AG10803 (cell line): ENCODE measurements around the gene CD48.
A peak's percentile ranks its signal among the peaks of the same experiment; 100 is the strongest.
"Not testable (repeated sequence)": the region's sequence is repeated elsewhere in the genome, so short reads cannot be mapped to it uniquely, and the experiment has no call there.

Source experiments
- DNase-seq: peaks from one replicate; pipeline ENCODE4 v3.0.0; 2010; ENCODE audit warnings: low read depth
- H3K4me3 ChIP-seq: 2 replicates; pipeline ENCODE4 v1.5.1; 2011; ENCODE audit warnings: mild to moderate bottlenecking, low read length, control low read depth
- CTCF ChIP-seq: conservative IDR thresholded peaks from 2 replicates; pipeline ENCODE4 v1.5.1; 2011; ENCODE audit warnings: mild to moderate bottlenecking, low read length, control low read depth, inconsistent platforms

CD48 gene

GRCh38 chr1:160733898-160734297 is 22.3 kb upstream of the CD48 start:
- no peak overlapping the region for H3K4me3 ChIP-seq
- no peak for DNase-seq
- TF ChIP-seq CTCF: no peak

DNA sequence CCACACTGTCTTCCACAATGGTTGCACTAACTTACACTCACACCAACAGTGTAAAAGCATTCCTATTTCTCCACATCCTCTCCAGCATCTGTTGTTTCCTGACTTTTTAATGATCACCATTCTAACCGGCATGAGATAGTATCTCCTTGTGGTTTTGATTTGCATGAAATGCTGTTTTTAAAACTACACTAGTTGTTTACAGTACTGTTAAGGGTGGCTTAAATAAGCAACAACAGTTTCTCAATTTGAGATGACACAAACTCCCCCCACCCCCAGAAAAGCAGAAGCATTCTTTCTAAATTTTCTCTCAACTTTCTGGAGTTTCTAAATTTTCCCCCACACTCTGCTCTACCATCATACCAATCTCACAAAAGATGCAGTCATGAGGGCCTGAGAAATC is 20.4 kb upstream of the CD48 start:
- no peak for DNase-seq
- H3K4me3 ChIP-seq: no peak overlapping the region
- TF ChIP-seq CTCF: no peak

DNA sequence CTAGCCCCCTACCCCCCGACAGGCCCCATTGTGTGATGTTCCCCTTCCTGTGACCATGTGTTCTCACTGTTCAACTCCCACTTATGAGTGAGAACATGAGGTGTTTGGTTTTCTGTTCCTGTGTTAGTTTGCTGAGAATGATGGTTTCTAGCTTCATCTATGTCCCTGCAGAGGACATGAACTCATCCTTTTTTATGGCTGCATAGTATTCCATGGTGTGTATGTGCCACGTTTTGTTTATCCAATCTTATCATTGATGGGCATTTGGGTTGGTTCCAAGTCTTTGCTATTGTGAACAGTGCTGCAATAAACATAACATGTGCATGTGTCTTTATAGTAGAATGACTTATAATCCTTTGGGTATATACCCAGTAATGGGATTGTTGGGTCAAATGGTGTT is 19.9 kb upstream of the CD48 start:
- not testable (repeated sequence) for H3K4me3 ChIP-seq, DNase-seq

DNA sequence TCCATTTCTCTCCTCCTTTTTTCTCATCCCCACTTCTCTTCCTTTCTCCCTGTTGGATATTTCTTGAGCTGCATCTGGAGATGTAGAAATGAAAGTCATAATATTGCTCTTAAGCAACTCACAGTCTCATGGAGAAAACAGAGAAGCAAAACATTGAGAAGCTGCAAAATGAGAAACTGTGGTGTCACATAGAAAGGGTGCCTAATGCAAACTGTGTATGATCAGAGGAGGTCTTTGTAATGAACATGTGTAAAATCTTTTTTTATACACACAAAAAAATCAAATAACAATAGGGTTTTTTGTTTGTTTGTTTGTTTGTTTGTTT is 15.7 kb upstream of the CD48 start:
- no peak overlapping the region for H3K4me3 ChIP-seq
- TF ChIP-seq CTCF: no peak
- no peak for DNase-seq

DNA sequence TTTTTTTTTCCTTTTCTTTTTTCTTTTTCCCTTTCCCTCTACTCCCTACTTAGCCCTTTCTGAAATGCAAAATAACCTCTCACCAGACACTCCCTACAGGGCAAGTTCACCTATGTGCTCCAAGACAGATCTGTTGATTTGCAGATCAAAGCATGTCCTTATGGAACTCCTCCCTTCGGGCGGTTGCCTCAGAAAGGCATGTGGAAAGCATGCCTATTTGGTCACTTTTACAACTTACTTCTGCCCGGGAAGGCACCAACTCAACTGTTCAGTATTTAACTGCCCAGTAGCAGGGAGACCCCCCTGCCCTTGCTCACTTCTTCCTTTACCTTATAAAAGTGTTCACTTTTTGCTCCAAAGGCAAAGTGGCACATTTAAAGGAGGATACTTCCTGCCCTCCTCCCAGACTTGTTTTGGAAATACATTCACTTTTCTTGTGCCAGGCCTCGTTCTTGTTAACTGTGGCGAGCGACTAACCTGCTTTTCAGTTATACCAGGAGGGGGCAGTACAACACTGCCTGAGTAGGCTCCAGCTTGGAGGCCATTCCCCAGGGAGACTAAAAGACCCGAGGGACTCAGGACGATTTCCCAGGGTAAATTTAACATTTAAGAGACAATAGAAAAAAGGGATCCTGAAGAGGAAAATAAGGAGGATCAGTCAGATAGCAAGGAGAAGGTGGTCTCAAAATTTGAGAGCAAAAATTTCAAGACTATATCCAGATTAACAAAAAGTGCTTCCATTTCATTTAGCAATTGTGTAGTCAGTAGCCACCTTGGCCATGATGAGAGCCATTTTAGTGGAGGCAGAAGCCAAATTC is 15.1 kb upstream of the CD48 start:
- TF ChIP-seq CTCF: peak; percentile 60
- DNase-seq: peak; percentile 45
- H3K4me3 ChIP-seq: no peak overlapping the region

DNA sequence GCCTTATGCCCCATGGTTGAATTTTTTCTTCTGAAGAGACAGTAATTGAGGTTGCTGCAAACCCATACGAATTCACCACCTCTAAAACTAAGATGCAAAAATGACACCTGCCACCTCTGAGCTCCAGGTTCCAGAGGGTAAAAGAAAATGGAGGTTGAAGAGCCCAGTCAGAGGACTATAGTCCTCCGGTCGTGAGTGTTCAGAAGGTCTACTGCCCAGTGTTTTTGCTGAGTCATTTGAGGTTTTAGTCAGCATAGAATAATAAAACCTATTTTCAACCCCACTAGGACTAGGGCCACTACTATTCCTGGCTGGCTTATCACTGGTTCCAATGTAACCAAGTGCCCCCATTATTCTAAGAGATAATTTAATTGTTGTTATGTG is 14.5 kb upstream of the CD48 start:
- TF ChIP-seq CTCF: no peak
- H3K4me3 ChIP-seq: no peak overlapping the region
- no peak for DNase-seq

- no peak for TF ChIP-seq CTCF
- DNase-seq: no peak
- H3K4me3 ChIP-seq: no peak overlapping the region
Observed at GRCh38 chr1:160724465-160725242, 13.0 kb upstream of the CD48 start.
